AML-193 (cell line): Measurements from ENCODE around the gene ADAM33.

Source experiments
- DNase-seq, 2 experiments: peaks; one replicate each; lab custom pipeline; 2025; lab: John Stamatoyannopoulos, UW

ADAM33 gene

DNA sequence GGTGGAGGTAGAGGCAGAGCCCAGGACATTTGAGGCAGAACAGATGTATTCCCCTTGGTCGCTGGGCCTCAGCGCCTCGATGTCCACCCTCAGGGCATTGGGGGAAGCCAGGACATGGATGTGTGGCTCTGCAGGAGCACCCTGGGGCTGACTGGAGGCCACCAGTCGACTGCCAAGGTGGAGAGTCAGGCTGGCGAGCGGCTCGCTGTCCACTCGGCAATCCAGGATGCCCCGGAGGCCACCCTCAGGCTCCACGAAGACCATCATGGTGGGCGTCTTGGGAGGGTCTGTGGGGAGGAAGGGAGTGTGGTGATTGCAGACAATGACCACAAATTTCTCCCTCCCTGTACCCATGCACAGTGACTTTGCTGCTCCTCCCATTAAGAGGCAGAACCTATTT is 8.2 kb upstream of the ADAM33 start:
- DNase-seq = no peak

DNA sequence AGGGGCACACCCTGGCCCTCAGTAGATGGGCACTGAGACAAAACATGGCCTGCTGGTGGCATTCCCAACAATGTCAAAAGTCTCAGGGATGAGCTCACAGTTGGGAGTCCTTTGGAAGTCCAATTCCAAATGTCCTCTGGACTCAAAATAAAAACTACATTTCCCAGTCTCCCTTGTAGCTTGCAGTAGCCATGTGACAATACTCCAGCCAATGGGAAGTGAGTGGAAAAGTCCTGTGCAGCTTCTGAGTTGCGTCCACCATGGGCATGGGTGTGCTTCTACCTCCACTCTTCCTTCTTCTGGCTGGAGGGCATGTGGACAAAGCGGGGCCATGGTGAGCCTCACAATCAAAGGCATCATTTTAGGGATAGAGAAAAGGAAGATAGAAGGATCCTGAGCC is 5.8 kb upstream of the ADAM33 start:
- DNase-seq = no peak

DNA sequence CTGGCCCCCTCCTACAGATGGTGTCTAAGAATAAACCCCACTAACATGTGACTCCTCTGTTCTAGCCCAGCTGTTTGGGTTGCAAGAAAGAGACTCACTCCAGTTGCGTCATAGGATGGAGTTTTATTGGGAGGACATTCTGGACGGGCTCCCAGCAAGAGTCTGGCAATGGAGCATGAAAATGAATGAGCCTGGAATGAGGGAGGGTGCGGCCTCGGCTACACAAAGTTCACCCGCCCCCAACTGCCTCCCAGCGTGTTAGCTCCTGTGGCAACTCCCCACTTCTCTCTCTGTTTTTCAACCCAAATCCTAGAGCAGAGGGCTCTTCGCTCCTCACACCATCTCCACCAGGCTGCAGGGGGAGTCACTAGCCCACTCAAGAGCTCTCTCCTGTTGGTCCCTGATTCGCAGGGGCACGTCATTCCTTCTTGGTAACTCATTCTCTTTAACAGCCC is 5.1 kb upstream of the ADAM33 start:
- DNase-seq = no peak

DNA sequence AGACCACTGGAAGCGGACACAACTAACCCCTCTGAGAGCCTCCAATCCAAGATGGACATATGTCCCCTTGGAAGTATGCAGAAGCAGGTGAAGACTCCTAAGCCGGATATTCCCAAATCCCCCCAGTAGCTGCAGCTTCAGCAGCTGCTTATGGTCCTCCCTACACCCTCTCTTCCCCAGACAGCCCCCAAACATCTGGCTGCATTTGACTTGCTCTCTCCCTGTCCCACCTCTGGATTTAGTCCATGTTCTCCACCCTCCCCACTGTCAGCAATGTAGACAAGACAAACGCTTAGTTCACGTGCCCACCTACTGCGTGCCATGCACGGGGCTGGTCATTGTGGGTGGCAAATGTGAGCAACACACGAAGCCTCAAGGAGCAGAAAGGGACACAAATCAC is 4.6 kb upstream of the ADAM33 start:
- DNase-seq = no peak

DNA sequence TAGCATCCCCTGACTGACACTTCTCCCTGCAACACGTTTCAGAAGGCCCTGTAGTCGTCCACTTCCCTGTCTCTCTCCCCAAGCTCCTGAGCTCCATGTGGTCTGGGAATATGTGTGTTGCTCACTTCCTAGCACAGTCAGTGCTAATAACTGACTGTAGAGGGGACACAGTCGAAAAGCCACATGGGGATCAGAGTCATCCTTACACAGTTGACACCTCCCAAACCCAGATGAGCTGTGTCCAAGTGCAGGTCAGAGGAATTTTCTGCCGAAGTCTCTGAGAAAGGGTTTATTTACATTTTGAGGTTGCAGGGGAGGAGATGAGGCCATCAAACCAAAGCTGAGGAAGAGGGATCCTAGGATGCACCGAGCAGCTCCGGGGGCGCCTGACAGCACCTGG is 3.5 kb upstream of the ADAM33 start:
- no peak for DNase-seq

DNA sequence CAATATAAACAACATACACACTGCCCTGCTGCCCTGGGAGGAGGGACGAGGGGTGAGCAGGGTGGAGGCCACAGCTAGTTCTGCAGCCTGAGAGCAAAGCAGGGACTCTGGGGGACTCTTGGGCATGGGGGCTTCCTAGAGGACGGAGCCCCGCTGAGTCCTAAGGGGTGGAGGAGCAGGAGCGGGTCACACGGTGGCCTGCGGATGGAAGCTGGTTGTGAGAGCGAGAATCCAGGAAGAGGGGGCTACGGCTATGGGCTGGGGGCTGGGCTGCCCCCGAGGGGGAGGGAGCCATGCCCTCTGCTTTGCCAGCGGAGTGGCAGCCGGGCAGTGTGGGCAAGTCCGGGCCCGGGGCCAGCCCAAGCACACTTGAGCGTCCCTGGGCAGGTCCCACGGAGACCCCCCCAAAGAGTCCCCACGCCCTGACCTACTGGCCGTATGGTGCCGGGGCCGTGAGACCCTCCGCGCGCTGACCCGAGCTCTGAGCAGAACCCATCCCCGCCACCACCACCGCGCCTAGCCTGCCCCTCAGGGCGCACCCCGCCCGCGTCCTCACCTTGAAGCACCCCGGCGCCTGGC is 369 bp downstream of the ADAM33 start:
- DNase-seq = no peak

DNA sequence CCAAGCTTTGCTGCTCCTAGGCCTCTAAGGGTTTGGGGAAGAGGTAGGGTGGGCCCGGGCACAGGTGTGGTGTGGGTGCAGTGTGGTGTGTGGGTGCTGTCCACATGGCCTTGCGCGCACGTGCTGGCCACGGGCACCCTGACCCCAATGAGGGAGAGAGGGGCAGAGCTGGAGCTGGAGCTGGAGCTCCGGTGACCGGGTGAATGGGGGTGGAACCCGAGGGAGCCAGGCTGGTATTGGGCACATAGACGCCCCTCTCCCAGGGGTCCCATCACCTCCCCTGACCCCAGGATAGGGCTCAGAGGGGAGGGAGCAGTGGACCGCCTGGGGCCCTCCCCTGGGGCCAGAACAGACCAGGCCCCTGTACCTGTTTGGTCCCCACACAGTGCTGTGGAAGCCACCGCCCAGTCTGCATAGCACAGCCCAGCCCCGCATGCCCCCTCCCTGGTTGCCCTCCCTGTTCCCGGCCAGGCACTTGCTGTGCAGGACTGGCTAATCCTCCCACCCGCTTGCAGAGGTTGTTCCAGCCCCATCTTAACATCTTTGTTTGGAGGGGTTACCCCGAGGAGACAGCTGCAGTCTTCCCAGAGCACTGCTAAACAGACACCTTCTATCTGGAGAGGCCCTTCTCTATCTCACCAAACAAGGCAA is 984 bp downstream of the ADAM33 start:
- DNase-seq = no peak

DNA sequence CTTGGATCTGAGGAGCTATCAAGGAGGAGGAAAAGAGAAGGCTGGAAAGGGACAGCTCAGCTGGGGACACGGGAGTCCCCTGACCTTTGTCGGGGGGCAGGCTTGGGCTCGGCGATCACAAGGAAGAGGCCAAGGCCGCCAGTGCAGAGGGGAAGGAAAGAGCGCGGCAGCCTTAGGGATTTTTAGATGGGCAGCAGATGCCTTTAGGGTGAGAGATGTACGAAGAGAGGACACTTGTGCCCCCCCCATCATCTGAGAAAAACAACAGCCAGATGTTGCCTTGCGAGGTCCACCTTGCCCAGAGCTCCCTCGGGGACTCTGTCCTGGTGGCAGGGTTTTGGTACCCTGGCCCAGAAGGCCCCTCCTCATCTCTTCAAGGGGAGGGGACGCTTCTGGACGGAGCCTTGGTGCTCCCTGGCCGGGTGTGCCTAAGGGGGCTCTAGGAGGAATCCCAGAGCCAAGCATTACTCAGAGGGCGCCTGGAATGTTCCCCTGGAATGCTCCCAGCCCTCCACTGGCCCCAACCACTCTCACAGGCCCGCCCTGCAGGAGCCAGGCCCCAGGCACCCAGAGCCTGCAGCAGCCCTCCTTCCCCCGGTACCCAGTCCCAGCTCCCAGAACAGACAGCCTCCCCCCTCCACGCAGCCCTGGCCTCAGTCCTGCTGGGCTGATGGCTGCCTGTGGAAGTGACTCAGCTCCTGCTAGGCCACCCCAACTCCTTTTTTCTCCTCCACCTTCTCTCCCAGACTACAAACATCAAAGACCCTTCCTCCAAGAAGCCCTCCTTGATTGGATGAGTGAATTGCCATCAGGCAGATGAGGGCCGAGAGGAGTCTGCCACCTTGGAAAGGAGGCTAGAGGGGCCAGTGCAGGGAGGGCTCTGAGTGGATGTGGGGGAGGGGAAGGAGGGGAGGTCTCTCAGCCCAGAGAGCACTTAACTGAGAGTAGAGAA is 1.8 kb downstream of the ADAM33 start:
- no peak for DNase-seq

DNA sequence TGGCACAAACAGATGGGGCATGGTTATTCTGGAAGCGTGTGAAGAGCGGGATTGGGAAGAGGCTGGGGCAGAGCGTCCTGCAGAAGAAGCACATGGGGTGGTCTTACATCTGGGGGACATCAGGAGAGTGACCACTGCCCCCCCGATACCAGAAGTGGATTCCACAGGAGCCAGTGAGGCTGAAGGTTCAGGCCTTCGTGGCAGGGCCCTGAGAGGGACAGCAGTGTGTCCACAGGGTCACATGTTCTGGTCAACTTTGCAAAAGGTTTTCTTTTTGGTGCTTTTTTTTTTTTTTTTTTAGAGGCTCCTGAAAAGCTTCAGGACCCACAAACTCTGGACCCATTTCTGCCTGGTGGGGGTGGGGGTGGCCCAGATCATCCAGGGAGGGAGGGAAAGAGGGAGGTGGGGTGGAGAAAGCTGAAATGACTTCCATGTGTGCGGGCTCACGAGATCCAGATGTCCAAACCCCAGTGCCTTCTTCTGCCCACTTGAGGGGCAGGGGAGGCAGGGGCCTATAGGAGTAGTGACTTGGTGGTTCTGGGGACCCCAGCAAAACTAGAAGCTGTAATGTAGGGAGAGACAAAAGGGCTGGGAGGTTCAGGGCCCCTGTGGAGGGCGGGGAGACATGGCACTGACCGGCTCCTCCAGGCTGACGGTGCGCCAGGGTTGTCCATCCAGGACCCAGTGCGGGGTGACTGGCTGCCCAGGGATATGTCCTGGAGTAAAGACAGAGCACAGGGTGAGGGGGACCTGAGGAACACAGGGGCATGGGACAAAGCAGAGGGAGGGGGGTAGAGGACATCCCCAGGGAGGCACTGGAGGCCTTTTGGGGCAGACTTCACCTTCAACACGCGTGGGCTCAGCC is 2.7 kb downstream of the ADAM33 start:
- DNase-seq = no peak

DNA sequence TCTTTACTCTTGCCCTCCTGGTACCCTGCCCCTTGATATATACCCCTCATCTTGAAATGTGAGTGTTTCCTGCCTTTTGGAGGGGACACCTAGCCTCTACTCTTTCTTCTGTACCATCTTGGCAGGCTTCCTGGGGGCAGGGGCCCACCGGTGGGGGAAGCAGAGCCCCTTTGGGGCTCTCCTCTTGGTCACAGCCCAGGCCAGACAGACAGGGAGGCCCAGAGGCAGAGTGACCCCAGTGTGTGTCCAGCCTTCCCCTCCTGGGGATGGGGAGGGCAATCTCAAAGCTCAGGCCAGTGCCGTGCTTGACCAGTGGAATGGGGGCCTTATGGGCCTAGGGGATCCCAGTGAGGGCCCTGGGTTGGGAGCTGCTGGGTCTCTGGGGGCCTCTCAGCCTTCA is 3.6 kb downstream of the ADAM33 start:
- DNase-seq = no peak

DNA sequence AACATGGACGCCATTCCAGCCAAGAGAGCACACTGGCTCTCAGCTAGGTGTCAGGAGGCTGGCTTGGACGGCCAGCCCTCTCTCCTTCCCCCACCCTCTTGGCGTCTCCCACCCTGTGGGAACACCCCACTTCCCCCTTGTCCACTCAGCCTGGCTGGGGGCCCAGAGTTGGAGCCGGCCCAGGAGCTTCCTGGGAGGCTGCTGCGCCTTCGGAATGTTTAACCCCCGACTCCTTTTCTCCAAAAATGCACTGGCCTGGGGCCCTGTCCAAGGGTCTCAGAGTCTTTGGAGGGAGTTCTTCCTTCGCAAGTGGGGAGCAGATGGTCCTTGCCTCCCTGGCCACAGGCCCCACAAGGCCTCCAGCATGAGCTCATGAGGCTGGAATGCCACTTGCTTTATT is 4.1 kb downstream of the ADAM33 start:
- no peak for DNase-seq

DNA sequence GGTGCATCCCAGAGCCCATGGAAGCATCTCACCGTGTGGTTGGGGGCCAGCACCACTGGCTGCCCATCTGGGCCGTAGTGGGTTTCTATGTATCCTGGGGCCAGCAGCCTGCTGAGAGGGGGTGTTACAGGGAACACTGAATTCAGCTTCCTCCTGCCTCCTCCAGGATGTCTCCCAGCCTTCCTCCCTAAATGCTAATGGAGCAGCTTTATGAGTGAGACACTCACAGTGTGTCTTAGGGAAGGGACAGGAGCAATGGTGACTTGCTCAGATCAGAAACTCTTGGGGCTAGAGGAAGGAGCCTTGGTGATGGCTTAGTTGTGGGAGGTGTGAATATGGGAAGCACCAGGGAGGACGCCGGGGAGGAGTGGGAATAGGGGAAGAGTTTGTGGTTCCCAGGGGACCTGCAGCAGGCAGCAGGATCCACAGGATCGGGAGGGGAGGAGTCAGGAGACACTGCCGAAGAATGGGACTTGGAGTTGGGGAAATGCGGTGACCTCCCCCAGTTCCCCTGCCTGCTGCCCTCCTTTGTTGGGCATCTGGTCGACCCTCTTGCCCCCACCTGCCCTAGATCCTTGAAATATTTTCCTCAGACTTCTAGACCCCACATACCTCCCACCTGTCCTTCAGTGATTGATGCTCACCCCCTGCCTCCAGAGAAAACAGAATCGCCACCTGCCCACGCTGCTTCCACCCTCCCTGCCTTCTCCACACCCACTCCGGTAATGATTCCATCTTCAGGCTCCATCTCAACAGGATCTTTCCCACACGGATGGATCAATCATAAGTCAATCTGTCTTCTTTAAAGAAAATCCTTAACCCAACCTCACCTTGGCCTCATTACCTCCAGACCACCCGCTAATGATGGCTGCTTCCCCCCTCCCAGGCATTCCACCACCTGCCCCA is 6.6 kb downstream of the ADAM33 start:
- DNase-seq = no peak

DNA sequence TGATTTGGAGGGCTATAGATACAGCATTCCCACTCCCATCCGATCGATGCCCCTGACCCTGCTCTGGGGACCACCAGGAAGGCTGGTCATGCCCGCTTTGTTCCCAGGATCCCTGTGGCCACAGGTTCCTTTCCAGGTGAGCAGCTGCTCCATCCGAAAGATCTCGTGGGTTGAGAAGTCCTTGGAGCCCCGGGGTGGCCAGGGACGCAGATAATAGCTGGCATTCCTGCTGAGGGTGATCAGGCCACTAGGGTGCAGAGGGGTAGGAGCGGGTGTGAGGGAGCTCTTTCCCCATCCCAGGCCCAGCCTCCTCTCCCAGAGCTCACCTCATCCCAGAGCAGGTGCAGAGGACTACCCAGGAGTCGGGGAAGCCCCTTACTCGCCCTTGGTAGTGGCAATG is 7.4 kb downstream of the ADAM33 start:
- DNase-seq = no peak

DNA sequence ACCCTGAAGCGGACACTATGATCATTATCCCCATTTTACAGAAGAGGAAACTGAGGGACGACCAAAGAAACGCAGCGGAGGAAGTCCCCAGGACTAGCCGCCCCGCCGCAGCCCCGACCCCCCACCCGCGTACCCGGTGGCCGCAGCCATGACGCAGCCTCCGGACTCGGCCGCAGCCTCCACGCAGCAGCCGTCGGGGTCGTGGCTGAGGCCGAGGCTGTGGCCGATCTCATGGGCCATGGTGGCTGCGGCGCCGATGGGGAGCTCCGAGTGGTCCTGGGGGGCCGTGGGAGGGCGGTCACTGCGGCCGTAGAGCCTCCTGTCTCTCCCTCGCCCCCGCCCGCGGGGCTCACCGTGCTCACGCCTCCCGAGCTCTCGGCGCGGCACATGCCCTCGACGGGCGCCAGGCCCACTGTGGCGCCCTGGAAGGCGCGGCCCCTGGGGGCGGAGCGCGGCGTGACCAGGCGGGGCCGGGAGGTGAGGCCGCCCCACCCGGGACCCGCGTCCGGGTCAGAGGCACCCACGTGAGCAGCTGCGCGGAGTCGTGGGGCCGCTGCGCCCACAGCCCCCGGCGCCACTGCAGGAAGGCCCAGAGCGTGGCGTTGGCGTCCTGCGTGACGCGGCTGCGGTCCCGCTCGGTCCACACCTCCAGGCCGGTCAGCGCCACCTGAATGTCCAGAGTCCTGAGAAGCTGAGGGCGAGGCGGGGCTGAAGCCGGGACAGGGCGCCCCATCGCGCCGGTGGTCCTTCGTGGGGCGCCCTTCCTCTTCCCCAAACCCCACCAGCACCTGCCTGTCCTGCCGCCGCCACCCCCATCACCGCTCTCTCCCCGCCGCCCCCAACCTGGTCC is 8.4 kb downstream of the ADAM33 start:
- DNase-seq = no peak

DNA sequence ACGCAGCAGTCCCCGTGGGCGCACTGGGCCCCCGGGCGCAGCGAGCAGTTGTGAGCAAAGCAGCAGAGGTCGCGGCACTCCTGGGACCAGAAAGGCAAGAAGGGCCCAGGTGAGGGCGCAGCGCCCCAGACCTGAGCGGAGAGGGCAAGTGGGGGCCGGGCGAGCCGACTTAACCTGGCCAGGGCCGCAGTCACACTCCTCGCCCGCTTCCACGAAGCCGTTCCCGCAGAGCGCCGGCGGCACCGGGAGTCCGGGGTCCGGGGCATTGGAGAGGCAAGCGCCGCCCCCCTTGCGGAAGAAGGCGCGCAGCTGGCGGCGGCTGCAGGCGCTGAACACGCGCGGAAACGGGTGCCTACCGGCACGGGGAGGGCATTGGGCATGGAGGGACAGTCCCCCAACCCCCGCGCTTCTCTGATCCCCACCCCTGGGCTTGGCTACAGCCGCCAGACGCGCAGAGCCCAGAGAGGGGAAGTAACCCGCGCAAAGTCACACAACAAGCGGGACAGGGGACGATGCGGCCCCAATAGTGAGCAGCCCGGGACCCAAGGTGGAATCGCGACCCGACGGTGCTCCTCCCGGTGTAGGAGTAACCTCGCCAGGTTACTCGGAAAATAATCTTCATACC is 9.2 kb downstream of the ADAM33 start:
- no peak for DNase-seq

DNA sequence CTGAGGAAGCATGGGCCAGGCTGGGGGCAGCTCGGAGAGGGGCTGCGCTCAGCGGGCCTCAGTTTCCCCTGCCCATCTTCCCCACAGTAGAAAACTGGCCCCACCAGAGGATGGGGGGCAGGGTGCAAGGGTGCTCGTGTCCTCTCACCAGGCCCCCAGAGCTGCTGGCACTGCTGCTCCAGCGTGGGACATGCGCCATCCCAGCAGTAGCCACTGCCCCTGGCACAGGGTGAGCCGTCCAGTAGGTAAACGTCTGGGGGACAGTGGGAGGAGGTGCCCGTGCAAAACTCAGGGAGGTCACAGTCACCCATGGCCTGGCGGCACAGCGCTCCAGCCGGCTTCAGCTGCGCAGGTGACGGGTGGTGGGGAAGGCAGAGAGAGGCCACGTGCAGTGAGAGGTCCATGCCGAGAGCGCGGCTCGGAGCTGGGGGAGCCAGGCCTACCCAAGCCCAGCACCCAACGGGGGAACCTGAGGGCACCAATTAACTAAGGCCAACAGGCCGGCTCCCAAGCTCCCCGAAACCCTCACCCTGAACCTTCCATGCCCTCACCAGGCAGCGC is 9.7 kb downstream of the ADAM33 start:
- no peak for DNase-seq

DNA sequence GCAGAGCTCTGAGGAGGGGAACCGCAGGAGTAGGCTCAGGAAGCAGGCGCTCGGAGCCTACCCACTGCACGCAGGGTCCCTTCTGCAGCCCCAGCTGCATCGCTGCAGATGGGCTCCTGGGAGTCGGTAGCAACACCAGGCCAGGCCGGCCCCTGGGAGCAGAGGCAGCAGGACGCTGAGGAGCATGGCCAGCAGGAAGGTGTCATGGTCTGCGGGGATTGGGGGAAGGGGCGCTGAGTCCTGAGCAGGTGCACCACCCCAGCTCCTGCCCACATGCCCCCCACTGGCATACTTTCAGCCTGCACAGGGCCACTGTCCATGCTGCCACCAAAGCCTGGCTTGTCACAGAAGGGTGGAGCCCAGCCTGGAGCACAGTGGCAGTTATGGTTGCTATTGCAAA is 10.9 kb downstream of the ADAM33 start:
- no peak for DNase-seq

DNA sequence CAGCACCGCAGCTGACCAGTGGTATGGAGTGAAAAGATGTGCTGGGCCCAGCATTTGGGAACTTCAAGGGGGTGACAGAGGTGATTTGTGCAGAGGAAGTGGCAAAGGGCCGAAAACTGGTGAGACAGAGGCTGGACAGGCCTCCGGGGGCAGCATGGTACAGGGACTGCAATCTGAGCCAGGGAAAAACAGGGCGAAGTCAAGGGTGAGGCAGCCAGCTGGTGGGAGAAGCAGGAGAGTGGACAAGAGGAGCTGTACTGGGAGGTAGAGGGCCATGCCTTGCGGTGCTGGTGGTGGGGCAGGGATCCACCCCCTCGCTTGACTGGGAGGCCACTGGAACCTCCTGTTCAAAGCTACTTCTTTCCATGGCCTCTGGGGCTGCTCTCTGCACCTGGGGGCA is 11.3 kb downstream of the ADAM33 start:
- no peak for DNase-seq

DNA sequence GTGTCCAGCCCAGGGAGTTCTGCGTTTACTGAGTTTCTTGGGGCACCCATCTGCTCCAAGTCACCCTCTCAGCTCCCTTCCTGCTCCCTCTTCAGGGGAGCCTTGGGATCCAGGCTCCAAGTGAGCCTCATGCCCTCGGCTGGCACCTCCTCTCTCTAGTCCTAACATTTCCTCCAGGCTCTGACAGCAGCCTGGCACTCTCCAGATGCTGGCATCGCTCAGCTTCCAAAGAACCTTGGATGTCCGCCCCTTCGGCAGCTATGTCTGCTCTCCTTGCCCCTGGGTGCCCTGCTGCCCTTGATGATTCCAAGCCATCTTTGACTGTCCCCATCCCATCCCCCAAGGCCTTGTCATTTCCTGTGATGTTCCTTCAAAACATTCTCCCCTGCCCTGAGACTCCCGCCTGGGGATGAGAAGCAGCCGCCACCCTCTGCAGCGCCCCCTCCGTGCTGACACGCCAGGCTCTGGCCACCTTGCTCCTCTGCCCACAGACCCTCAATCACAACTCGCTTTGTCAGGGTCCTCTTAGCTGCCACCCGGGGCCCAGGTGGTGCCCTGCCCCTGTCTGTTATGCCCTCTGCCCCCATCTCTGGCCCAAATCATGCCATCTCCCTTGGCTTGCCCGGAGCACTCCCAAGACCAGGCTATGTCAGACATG is 12.0 kb downstream of the ADAM33 start:
- DNase-seq = no peak
